CD4-positive, alpha-beta T cell treated with Interleukin-4 for 4 hours (primary cell): ENCODE measurements around the gene MYO5C.
"Not testable (repeated sequence)": the region's sequence is repeated elsewhere in the genome, so short reads cannot be mapped to it uniquely, and the experiment has no call there.

Experiments used
- DNase-seq: peaks from one replicate; pipeline ENCODE4 v3.0.0-alpha.2; 2020

Gene MYO5C

GRCh38 chr15:52303093-52303772, 7.6 kb upstream of the MYO5C start:
- no peak for DNase-seq

- no peak for DNase-seq
Measured at GRCh38 chr15:52301265-52301847, 5.8 kb upstream of the MYO5C start.

GRCh38 chr15:52294881-52295420, 653 bp downstream of the MYO5C start:
- DNase-seq, result no peak

GRCh38 chr15:52292780-52293392, 2.7 kb downstream of the MYO5C start:
- no peak for DNase-seq

- DNase-seq, result no peak
Measured at GRCh38 chr15:52291204-52291603, 4.4 kb downstream of the MYO5C start.

- DNase-seq, result no peak
Measured at GRCh38 chr15:52290800-52291199, 4.8 kb downstream of the MYO5C start.

- no peak for DNase-seq
Measured at GRCh38 chr15:52290329-52290728, 5.3 kb downstream of the MYO5C start.

- no peak for DNase-seq
Measured at GRCh38 chr15:52289629-52290081, 5.9 kb downstream of the MYO5C start.

- no peak for DNase-seq
Measured at GRCh38 chr15:52288986-52289385, 6.6 kb downstream of the MYO5C start.

- no peak for DNase-seq
Measured at GRCh38 chr15:52288051-52288942, 7.3 kb downstream of the MYO5C start.

- DNase-seq, result no peak
Measured at GRCh38 chr15:52287114-52287513, 8.5 kb downstream of the MYO5C start.

GRCh38 chr15:52285941-52286340, 9.7 kb downstream of the MYO5C start:
- not testable (repeated sequence) for DNase-seq

- DNase-seq, result no peak
Measured at GRCh38 chr15:52284164-52284563, 11.4 kb downstream of the MYO5C start.

- DNase-seq, result no peak
Measured at GRCh38 chr15:52283281-52283680, 12.3 kb downstream of the MYO5C start.

- no peak for DNase-seq
Measured at GRCh38 chr15:52282418-52282817, 13.2 kb downstream of the MYO5C start.

GRCh38 chr15:52281085-52282035, 14.2 kb downstream of the MYO5C start:
- DNase-seq, result no peak

GRCh38 chr15:52280326-52281084, 15.1 kb downstream of the MYO5C start:
- no peak for DNase-seq

- no peak for DNase-seq
Measured at GRCh38 chr15:52278636-52279367, 16.8 kb downstream of the MYO5C start.

GRCh38 chr15:52278135-52278534, 17.5 kb downstream of the MYO5C start:
- no peak for DNase-seq

- DNase-seq, result no peak
Measured at GRCh38 chr15:52277575-52277974, 18.0 kb downstream of the MYO5C start.
